SH-SY5Y (cell line): ENCODE results near the gene GREM1.

Experiments
- GATA2 ChIP-seq: IDR thresholded peaks from 2 replicates; pipeline ENCODE4 v1.6.1; 2011; ENCODE audit warnings: mild to moderate bottlenecking, low read depth, low read length
- GATA3 ChIP-seq: IDR thresholded peaks from 2 replicates; pipeline ENCODE4 v1.6.1; 2011; ENCODE audit warnings: low read depth, mild to moderate bottlenecking, low read length, moderate library complexity

GRCh38 chr15:32669896-32670611 lies 47.8 kb upstream of the GREM1 start:
- TF ChIP-seq GATA2, result peak; percentile 92
- TF ChIP-seq GATA3, result peak; percentile 75
